CD4-positive, alpha-beta T cell treated with Interleukin-6 at 100 ng/mL for 8 hours (primary cell): Measurements from ENCODE around the gene SGCD.

Experiments used
- DNase-seq: peaks from one replicate; pipeline ENCODE4 v3.0.0-alpha.2; 2020; ENCODE audit warnings: mixed read lengths, low spot score

The SGCD gene

GRCh38 chr5:156515121-156515520, 188.2 kb downstream of the SGCD start:
- DNase-seq = no peak

GRCh38 chr5:156515803-156516360, 188.9 kb downstream of the SGCD start:
- no peak for DNase-seq

DNA sequence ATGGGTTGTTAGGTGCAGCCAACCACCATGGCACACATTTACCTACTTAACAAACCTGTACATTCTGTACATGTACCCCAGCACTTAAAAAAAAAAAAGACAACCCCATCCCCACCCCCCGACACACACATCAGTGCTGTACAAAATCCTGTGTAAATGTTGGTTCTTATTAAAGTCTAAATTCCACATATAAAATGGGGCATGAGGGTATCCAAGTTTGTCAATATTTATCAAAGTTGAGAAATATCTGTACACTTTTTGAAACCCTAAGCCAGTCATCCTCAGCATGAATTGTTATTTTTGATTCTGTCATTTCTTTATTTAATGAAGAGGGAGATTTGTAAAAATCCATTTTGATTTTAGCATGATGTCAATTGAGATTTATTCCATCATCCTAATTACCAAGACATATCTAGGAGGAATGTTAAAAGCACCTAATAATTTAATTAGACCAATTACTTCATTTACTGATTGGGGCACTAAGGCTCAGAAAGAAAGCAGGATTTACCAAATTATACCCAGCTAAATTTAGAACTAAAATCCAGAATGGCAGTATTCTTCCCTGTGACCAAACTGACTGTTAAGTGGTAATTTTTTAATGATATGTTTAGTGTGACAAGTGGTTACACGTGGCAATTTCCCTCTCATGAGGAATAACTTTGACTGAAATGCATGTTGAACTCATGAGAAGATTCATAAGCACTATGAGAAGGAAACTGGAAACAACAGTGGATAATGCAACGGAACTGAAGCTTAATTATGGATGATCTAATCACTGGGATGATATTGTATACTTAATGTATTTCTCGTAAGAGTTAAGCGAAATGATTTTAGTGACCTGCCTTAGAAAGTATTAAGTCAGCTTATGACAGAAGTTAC, 195.9 kb downstream of the SGCD start:
- no peak for DNase-seq

DNA sequence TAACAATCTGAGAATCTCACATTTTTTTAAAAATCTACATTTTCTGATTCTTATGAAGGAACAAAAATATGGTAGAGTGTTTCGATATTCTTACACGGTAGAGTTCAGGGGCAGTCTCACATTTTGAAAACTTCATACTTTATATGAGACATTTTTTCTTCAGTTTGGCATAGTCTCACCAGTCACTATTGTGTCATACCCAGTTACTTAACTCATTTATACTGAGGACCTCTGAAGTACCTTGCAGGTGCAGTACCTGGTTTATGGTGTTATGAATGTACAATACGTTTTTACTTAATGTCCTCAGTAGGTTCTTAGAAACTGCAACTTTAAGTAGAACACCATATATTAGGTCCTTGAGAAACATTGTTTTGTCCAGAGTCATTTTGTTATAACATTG, 196.6 kb downstream of the SGCD start:
- no peak for DNase-seq

DNA sequence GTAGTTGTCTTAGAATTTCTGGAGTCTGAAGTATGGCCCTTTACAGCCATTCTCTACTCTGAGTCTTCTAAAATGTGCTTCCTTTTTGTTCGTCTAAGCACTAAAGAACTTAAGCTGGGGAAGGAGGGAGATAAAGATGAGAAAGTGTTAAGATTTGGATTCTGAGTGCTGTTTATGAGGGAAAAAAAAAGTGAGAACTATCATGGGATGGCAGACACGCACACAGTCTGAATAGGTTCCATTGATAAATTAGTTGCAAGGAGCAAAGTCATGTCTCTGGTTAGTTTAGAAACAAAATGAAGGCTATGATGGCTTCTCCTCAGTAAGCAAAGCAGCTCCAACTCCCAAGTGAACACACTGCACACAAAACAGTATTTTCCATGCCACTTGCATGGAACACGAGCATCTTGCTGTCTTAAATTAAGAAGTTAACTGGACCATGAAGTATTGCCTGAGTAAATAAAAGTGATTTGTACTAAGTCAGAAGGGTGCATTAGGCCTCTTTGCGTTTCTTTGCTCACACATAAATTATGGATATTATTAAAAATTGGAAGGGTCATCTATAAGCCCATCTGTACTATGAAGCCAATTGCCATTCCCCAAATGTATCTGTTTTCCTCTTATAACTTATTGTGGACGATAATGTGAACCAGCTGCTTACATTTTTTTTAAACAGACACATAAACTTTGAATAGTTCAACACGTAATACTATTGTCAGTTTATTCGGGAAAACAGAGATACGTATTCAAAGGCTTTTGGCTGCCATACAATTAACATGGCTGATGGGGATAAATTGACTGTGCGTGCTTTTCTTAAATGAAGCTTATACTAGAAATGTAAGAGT, 199.3 kb downstream of the SGCD start:
- no peak for DNase-seq

DNA sequence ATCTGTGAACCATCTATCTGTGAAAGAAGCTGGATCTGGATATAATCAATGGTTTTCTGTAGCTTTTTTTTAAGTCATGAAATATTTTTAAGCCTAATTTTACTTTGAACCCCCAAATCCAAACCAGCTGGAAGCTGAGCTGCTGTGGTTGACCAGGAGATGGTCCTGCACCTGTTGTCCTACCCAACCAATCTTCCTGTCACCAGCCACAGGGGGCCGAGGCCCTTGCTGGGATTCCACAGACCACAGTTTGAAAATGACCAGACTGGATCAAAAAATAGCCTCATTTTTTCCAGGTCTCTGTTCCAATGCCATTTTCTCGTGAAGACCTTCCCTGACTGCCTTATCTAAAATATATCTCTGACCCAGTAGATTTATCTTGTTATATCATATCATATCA, 200.6 kb downstream of the SGCD start:
- no peak for DNase-seq

DNA sequence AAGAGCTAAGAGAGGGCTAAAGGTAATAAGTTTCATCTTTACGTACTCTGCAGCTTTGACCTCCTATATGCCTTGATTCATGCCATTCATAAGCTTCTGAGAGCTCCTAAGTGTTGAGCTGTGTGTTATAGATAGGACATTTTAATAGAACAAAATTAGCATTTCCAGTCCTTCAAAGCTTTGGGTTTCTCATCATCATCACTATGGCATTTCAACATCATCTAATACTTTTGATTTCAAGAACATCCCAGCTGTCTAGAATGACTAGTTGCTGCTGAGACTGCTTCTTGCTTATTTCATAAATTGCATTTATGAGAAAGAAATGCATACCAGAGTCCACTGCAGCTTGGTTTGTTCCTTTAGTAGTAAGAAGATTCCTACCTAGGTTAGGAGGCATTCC, 201.7 kb downstream of the SGCD start:
- no peak for DNase-seq

DNA sequence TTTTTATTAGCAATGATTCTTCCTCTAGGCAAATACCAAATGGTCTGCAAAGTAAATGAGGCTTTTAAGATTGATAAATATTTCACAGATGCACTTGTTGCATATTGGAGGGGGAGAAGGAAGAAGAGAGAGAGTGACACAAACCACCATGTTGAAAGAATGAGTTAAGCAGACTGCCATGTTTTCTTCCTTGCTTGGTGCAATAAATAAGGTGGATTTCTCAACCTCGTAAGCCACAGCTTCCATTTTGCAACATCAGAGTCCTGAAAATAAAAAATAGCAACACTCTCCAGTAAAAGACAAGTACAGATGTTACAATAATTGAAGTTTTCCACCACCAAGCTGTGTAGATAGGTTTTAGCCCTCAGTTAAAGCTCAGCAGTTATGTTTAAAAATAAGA, 202.9 kb downstream of the SGCD start:
- DNase-seq = no peak

GRCh38 chr5:156531199-156531598, 204.2 kb downstream of the SGCD start:
- no peak for DNase-seq

- DNase-seq = no peak
Measured at GRCh38 chr5:156532921-156533320, 206.0 kb downstream of the SGCD start.

DNA sequence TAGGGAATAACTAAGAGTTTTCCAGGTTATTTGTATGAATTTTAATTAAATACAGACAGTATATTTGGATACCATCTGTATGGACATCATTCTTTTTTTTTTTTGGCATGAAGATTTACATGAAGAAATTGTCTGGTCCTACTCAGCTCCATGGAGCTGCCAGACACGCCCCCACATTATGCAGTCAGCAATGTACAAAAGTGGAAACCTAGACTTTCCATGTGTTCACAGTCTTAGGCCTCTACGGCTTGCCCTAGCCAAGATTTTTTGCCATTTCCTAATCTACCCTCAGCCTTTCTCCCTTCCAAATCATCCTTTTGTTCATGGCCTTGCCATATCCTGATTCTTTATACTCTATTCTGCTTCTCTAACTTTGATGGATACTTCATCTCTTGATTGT, 207.1 kb downstream of the SGCD start:
- no peak for DNase-seq

GRCh38 chr5:156534906-156535485, 208.0 kb downstream of the SGCD start:
- no peak for DNase-seq

DNA sequence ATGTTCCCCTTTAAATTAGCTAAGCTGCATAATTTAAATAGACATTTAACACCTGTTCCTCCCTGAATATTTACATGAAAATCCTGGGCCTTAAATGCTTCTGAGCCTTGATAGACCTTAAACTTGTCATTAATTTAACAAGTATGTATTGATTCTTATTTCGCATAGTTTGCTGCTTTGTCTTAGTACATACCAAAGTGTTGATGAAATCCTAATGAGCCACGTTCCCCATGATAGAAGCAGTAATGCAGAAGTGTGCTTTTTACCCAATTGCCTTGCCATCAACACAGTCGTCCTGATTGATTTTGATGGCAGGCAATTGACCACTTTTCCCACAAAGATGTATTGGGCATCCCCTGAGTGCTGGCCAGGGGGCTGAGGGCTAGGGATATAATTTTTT, 213.5 kb downstream of the SGCD start:
- no peak for DNase-seq

GRCh38 chr5:156541582-156541981, 214.6 kb downstream of the SGCD start:
- no peak for DNase-seq

- no peak for DNase-seq
Measured at GRCh38 chr5:156543348-156544145, 216.6 kb downstream of the SGCD start.

- no peak for DNase-seq
Measured at GRCh38 chr5:156552855-156553358, 225.9 kb downstream of the SGCD start.

DNA sequence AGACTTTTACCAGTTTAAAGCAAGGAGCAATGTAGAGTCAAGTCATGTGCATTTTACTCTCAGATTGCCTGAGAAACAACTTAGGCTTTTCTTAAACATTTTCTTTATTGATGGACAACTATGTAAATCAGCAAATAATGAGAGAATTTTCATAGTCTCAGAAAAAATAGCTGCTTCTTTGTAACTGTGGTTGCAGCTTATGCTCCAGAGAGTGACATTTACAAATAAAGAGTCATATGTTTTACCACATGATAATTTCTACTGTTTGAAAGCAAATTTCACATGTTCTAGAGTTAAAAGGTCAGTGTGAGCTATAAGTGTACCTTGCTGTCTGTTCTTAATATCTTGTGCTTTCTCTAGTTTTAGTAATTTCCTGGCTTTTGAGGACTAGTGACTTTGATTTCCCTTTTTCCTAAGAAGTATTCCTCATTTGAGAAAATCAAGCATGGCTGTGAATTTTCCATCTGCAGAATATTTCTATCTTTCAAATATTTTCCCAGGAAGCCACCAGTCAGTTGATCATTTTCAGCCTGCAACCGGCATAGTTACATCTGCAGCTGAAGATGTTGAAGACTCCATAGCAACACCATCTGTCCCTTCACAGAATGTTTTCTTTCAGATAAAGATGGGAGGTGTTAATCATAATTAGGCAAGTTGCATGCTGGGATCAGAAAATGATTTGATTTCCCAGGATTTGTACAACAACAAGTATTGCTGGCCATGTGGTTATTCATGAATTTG, 229.9 kb downstream of the SGCD start:
- no peak for DNase-seq

DNA sequence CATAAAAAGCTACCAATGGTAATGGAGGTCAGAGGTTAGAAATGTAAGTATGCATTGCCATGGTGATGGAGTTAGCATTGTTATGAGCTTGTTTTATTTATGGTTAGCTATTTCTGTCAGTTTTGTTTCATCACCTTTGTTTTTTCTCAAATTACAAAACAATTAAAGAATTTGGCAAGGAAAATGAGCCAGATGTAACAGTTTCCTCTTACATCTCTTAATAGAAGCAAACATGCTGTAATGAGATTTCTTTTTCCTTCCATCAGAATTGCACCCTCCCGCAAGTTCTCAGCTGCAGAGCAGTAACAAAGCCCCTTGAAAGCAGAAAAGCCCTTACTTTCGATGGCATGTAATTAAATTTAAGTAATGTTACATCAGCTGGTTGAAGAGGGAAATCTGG, 233.0 kb downstream of the SGCD start:
- DNase-seq = no peak

GRCh38 chr5:156561651-156562050, 234.7 kb downstream of the SGCD start:
- no peak for DNase-seq

DNA sequence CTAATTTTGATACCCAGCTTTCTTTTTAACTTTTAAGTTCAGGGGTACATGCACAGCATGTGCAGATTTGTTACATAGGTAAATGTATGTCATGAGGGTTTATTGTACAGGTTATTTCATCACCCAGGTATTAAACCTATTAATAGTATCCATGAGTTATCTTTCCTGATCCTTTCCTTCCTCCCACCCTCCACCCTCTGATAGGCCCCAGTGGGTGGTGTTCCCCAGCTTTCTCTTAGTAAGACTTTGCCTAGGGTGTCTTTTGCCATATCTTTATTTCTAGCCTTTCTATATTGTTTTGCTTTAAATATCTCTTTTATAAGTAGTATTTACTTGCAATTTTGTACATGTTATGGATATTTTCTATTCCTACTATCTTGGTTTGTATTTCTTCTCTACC, 243.7 kb downstream of the SGCD start:
- no peak for DNase-seq

DNA sequence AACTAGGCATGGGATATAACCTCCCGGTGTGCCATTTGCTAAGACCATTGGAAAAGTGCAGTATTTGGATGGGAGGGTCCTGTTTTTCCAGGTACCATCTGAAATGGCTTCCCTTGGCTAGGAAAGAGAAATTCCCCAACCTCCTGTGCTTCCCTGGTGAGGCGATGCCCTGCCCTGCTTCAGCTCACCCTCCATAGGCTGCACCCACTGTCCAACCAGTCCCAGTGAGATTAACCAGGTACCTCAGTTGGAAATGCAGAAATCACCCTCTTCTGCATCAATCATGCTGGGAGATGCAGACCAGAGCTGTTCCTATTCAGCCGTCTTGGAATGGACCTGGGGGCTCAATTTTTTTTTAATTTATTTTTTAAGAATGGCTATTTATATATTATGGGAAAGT, 254.8 kb downstream of the SGCD start:
- no peak for DNase-seq
